MM.1S (cell line): ENCODE measurements around the gene CPPED1.

Source experiments
- CTCF ChIP-seq: fragments of 300-600 bp; sonication (generic); IDR thresholded peaks from 2 replicates; pipeline ENCODE4 v1.5.1; 2016; ENCODE audit warnings: antibody characterized with exemption, low read length, mixed read lengths
- EZH2phosphoT487 ChIP-seq: fragments of 300-600 bp; sonication (generic); IDR thresholded peaks from 2 replicates; pipeline ENCODE4 v1.6.1; 2018; ENCODE audit warnings: antibody characterized with exemption, low read length

GRCh38 chr16:12758670-12759558 is 44.8 kb downstream of the CPPED1 start:
- TF ChIP-seq EZH2phosphoT487 = no peak
- no peak for TF ChIP-seq CTCF
